Measurements from ENCODE around the gene CEP70. TPM values are rescaled to one million over a fixed set of nuclear protein-coding genes. Genes with fewer than 3 reads are reported as not detected.

CEP70 gene
- polyA plus RNA-seq, 3 donors, result 0.11 TPM; not detected in 2

DNA sequence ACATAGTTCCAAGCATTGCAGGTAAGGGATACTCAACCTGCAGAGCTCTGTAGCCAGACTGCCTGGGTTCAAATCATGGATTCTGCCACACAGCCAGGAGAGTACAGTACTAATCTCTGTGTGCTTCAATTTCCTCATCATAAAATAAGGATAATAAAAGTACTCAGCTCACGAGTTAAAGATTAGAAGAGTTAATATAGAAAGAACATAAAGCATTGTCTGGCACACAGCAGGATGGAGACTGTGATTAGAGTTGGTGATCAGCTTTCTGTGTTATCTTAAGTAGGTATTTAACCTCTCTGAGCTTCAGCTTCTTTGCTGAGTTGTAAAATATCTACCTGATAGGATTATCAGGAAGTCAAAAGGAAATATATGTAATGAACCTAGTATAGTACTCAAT is 2.7 kb downstream of the CEP70 start:
- Histone ChIP-seq H3K4me3 (replicated peaks in 1 of 3; ENCODE audit: low read depth in 2 of 3, low read length in 3 of 3) (no peak overlapping the region), H3K4me1 (ENCODE audit: control insufficient read depth in 1 of 2, insufficient read depth in 2 of 2, low read length in 2 of 2) (peaks cover 12 to 19% of the 10 kb centered on the region in 2 donors), H2AFZ (ENCODE audit: insufficient read depth, low read depth, low read length, poor library complexity, severe bottlenecking) (no peak overlapping the region), H3K79me2 (ENCODE audit: insufficient read depth, low read length) (no peaks in the 10 kb centered on the region), H3K9me3 (replicated peaks in 1 of 2; ENCODE audit: control insufficient read depth in 1 of 2, insufficient read depth in 1 of 2, low read length in 2 of 2) (no peaks in the 10 kb centered on the region), H3K9ac (ENCODE audit: insufficient read depth, low read length, poor library complexity, severe bottlenecking) (no peak overlapping the region), H4K20me1 (ENCODE audit: insufficient read depth, low read length) (no peaks in the 10 kb centered on the region), H3K27me3 (ENCODE audit: control insufficient read depth in 2 of 2, insufficient read depth in 2 of 2, low read length in 2 of 2) (peaks cover 0 to 5% of the 10 kb centered on the region in 2 donors), H3K27ac (ENCODE audit: low read depth in 1 of 2, low read length in 2 of 2) (no peak overlapping the region), H3K4me2 (replicated peaks; ENCODE audit: extremely low read depth, low read length, poor library complexity, severe bottlenecking) (no peak overlapping the region), H3K36me3 (replicated peaks in 1 of 2; ENCODE audit: control insufficient read depth in 1 of 2, insufficient read depth in 2 of 2, low read length in 2 of 2) (no peaks in the 10 kb centered on the region)
- TF ChIP-seq CTCF (IDR thresholded peaks at IDR 0.05), result no peak
- no peak for DNase-seq
- peaks cover 0 to 2% (median 0%) of the 10 kb centered on the region in 7 donors for H3K9me3 Mint-ChIP-seq
- no CpG with 5 or more reads among the region's 1 CpG for WGBS (ENCODE audit: insufficient coverage)
- H3K27ac Mint-ChIP-seq, result no peak overlapping the region
- peaks cover 0 to 1% of the 10 kb centered on the region in 2 donors for H3K36me3 Mint-ChIP-seq
- intact Hi-C loops (cut with micrococcal nuclease), result loop anchor here (5.0 to 10.0 kb wide), 2 partner anchors 103 to 326 kb away; no protein-coding TSS in a partner anchor
- peaks cover 0 to 14% (median 6%) of the 10 kb centered on the region in 3 donors for H3K27me3 Mint-ChIP-seq (ENCODE audit: low read depth in 3 of 3)
- peaks cover 14% of the 10 kb centered on the region for H3K4me1 Mint-ChIP-seq
- H3K4me3 Mint-ChIP-seq, result no peak overlapping the region

DNA sequence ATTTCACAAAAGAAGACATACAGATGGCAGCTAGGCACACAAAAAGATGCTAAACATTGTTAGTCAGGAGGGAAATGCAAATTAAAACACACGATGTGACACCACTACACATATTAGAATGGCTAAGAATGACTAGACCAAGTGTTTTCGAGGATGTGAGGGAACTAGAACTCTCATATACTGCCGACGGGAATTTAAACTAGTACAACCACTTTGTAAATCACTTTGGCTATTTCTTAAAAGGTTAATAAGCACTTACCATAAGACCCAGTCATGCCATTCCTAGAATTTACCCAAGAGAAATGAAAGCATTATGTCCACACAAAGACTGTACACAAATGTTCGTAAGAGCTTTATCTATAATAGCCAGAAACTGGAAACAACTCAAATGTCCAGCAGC is 5.6 kb downstream of the CEP70 start:
- no peaks in the 10 kb centered on the region for H4K20me1 ChIP-seq (ENCODE audit: insufficient read depth, low read length)
- H3K4me1 ChIP-seq (ENCODE audit: control insufficient read depth in 1 of 2, insufficient read depth in 2 of 2, low read length in 2 of 2), result peaks cover under 1 to 1% of the 10 kb centered on the region in 2 donors
- no CpG with 5 or more reads among the region's 5 CpGs for WGBS (ENCODE audit: insufficient coverage)
- H3K36me3 ChIP-seq (replicated peaks in 1 of 2; ENCODE audit: control insufficient read depth in 1 of 2, insufficient read depth in 2 of 2, low read length in 2 of 2), result no peaks in the 10 kb centered on the region
- no peak for DNase-seq
- Mint-ChIP-seq H3K4me3 (no peak overlapping the region), H3K9me3 (peaks cover 0 to 2% (median 0%) of the 10 kb centered on the region in 7 donors), H3K4me1 (peaks cover 6% of the 10 kb centered on the region), H3K27me3 (ENCODE audit: low read depth in 3 of 3) (peaks cover 0 to 7% (median 4%) of the 10 kb centered on the region in 3 donors), H3K36me3 (peaks cover 0 to 1% of the 10 kb centered on the region in 2 donors), H3K27ac (no peak overlapping the region)
- no peak overlapping the region for H3K4me2 ChIP-seq (replicated peaks; ENCODE audit: extremely low read depth, low read length, poor library complexity, severe bottlenecking)
- no peak for TF ChIP-seq CTCF (IDR thresholded peaks at IDR 0.05)
- no peak overlapping the region for H3K27ac ChIP-seq (ENCODE audit: low read depth in 1 of 2, low read length in 2 of 2)
- H3K4me3 ChIP-seq (replicated peaks in 1 of 3; ENCODE audit: low read depth in 2 of 3, low read length in 3 of 3), result no peak overlapping the region
- H3K9ac ChIP-seq (ENCODE audit: insufficient read depth, low read length, poor library complexity, severe bottlenecking), result no peak overlapping the region
- no peaks in the 10 kb centered on the region for H3K27me3 ChIP-seq (ENCODE audit: control insufficient read depth in 2 of 2, insufficient read depth in 2 of 2, low read length in 2 of 2)
- intact Hi-C loops (cut with micrococcal nuclease), result no loop called here
- no peaks in the 10 kb centered on the region for H3K9me3 ChIP-seq (replicated peaks in 1 of 2; ENCODE audit: control insufficient read depth in 1 of 2, insufficient read depth in 1 of 2, low read length in 2 of 2)
- H2AFZ ChIP-seq (ENCODE audit: insufficient read depth, low read depth, low read length, poor library complexity, severe bottlenecking), result no peak overlapping the region
- no peaks in the 10 kb centered on the region for H3K79me2 ChIP-seq (ENCODE audit: insufficient read depth, low read length)
